Keratinocyte (primary cell): ENCODE measurements around the gene NAT16. TPM values are rescaled to one million over a fixed set of nuclear protein-coding genes. Genes with fewer than 3 reads are reported as not detected.

Experiments used
- DNase-seq: peaks from one replicate; pipeline ENCODE4 v3.0.0-alpha.2; 2011; ENCODE audit warnings: low read depth, missing footprints, low spot score
- FAIRE-seq: peaks from 2 replicates; lab custom pipeline; 2011; peaks lifted over from hg19 to GRCh38; lab: Jason Lieb, UNC
- H2AFZ ChIP-seq: 2 replicates; pipeline ENCODE4 v1.6.0; 2012; ENCODE audit warnings: low read length, control low read depth, inconsistent platforms; ENCODE audit not compliant: control insufficient read depth
- H3K27ac ChIP-seq: 2 replicates; pipeline ENCODE4 v1.5.1; 2011; ENCODE audit warnings: low read length; ENCODE audit not compliant: control insufficient read depth, insufficient read depth
- H3K27me3 ChIP-seq: 3 replicates; pipeline ENCODE4 v1.6.0; 2011; ENCODE audit warnings: low read length; ENCODE audit not compliant: control insufficient read depth, insufficient read depth; ENCODE audit errors: extremely low read depth
- H3K36me3 ChIP-seq, 2 experiments: 2 replicates in 1 of 2; 3 replicates in 1 of 2; pipeline ENCODE4 v1.5.1; 2011; ENCODE audit warnings: low read length in 2 of 2, mild to moderate bottlenecking in 1 of 2; ENCODE audit not compliant: control insufficient read depth in 2 of 2, insufficient read depth in 2 of 2; ENCODE audit errors: extremely low read depth in 1 of 2
- H3K4me1 ChIP-seq: 3 replicates; pipeline ENCODE4 v1.5.1; 2011; ENCODE audit warnings: low read length; ENCODE audit not compliant: control insufficient read depth, insufficient read depth; ENCODE audit errors: extremely low read depth
- H3K4me2 ChIP-seq: 3 replicates; pipeline ENCODE4 v1.6.0; 2011; ENCODE audit warnings: low read depth, low read length; ENCODE audit not compliant: control insufficient read depth, insufficient read depth; ENCODE audit errors: extremely low read depth
- H3K4me3 ChIP-seq, 3 experiments: fragments of 200-600 bp in 1 of 3; sonication (generic) in 1 of 3; 2 replicates in 2 of 3; 3 replicates in 1 of 3; pipeline ENCODE4 v1.5.1; 2011 to 2016; ENCODE audit warnings: low read length in 3 of 3, mild to moderate bottlenecking in 3 of 3, control low read depth in 2 of 3, inconsistent platforms in 1 of 3, low read depth in 1 of 3, mixed read lengths in 1 of 3, mixed run types in 1 of 3, moderate library complexity in 1 of 3; ENCODE audit not compliant: control insufficient read depth in 2 of 3, insufficient read depth in 2 of 3; ENCODE audit errors: extremely low read depth in 1 of 3
- H3K79me2 ChIP-seq: 2 replicates; pipeline ENCODE4 v1.6.0; 2012; ENCODE audit warnings: low read length; ENCODE audit not compliant: control insufficient read depth, insufficient read depth
- H3K9ac ChIP-seq: 3 replicates; pipeline ENCODE4 v1.6.0; 2011; ENCODE audit warnings: low read length; ENCODE audit not compliant: control insufficient read depth, insufficient read depth; ENCODE audit errors: extremely low read depth
- H3K9me1 ChIP-seq: 3 replicates; pipeline ENCODE4 v1.6.0; 2011; ENCODE audit warnings: low read length; ENCODE audit not compliant: control insufficient read depth, insufficient read depth; ENCODE audit errors: extremely low read depth
- H3K9me3 ChIP-seq: 2 replicates; pipeline ENCODE4 v1.5.1; 2012; ENCODE audit warnings: low read depth, low read length; ENCODE audit not compliant: control insufficient read depth
- H4K20me1 ChIP-seq: 3 replicates; pipeline ENCODE4 v1.6.0; 2011; ENCODE audit warnings: low read length; ENCODE audit not compliant: control insufficient read depth, insufficient read depth; ENCODE audit errors: extremely low read depth
- CTCF ChIP-seq, 3 experiments: IDR thresholded peaks in 1 of 3; conservative IDR thresholded peaks in 1 of 3; optimal IDR thresholded peaks in 1 of 3; 2 replicates in 2 of 3; 3 replicates in 1 of 3; pipeline versions ENCODE3 to v1.5.1; 2011; ENCODE audit warnings: low read length in 3 of 3, mild to moderate bottlenecking in 3 of 3, moderate library complexity in 2 of 3, control low read depth in 1 of 3, inconsistent platforms in 1 of 3; ENCODE audit not compliant: insufficient read depth in 2 of 3; ENCODE audit errors: extremely low read depth in 1 of 3
- EZH2 ChIP-seq: IDR thresholded peaks from one replicate; pipeline ENCODE4 v1.6.1; 2012; ENCODE audit warnings: inconsistent platforms, mild to moderate bottlenecking, low read length, moderate library complexity
- dilution Hi-C: fragments of 300-500 bp; cut with MboI; formaldehyde crosslinking; loops from one replicate; pipeline ENCODE4 v1.7.0; 2020; ENCODE audit warnings: low sequenced_read_pairs; ENCODE audit not compliant: extremely low pct_ligation_motif_present
- polyA plus RNA-seq, 5 experiments: library from polyadenylated mRNA; depleted of rRNA in 3 of 5; stranded (reverse) in 3 of 5; stranded (forward) in 1 of 5; unstranded in 1 of 5; fragments of >200 nt; gene quantifications; 1 replicate in 1 of 5; 2 replicates in 3 of 5; 3 replicates in 1 of 5; pipeline versions ENCODE4 v1.2.1 to v1.2.3, GENCODE V29; 2011 to 2012; ENCODE audit warnings: missing spikeins in 2 of 5, low read depth in 1 of 5, low replicate concordance in 1 of 5

Gene NAT16
- polyA plus RNA-seq, 1 donor (not counting 4 experiments of a cell fraction or from before 2014, with no cell fraction given) = not detected

DNA sequence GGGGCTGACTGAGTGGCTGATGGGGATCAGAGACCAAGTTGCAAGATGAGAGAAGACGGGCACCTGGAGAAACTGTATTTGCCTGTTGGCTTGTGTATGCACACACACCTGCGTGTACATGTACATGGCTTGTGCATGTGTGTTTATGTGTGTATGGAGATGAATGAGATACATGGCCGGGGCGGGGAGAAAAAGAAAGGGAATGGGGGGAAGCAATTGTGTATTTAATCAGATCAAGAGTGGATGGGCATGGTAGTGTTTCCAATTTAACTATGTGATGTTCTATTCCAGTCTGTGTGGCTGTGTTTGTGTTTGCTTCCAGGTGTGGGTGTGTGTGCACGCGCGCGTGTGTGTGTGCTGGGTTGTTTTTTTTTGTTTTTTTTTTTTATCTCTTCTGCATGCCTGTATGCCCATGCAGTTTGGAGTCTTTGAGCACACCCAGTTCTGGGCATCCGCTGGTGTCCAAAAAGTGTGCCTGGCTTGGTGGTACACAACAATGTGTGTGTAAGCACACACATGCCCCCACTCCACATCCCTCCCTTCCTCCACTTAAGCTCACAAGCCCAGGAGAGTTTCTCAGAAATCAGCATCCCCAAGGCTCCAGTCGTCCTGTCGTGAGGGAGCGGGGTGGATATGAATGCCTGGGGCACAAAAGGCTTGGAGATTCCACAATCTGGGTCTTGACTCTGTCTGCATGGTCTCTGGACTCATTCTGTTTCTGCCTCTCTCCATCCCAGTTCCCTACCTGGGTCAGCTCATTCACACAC, 12.3 kb downstream of the NAT16 start:
- Histone ChIP-seq H2AFZ (no peak overlapping the region), H3K27ac (no peak overlapping the region), H3K4me1 (peaks cover 30% of the 10 kb centered on the region), H3K79me2 (no peaks in the 10 kb centered on the region), H3K4me2 (peak overlapping the region; percentile 66), H3K9me1 (no peaks in the 10 kb centered on the region), H3K9me3 (no peaks in the 10 kb centered on the region), H3K27me3 (peaks cover 80% of the 10 kb centered on the region), H3K4me3 (no peak overlapping the region), H4K20me1 (peaks cover 3% of the 10 kb centered on the region), H3K36me3 (no peaks in the 10 kb centered on the region), H3K9ac (no peak overlapping the region)
- no peak for FAIRE-seq
- DNase-seq = no peak
- dilution Hi-C loops = no loop called here
- TF ChIP-seq CTCF (optimal IDR thresholded peaks at IDR 0.05 in 1 of 3, IDR thresholded peaks at IDR 0.05 in 1 of 3, conservative IDR thresholded peaks at IDR 0.05 in 1 of 3; ENCODE audit: extremely low read depth in 1 of 3, insufficient read depth in 2 of 3, low read length in 3 of 3) (no peak), EZH2 (no peak)

DNA sequence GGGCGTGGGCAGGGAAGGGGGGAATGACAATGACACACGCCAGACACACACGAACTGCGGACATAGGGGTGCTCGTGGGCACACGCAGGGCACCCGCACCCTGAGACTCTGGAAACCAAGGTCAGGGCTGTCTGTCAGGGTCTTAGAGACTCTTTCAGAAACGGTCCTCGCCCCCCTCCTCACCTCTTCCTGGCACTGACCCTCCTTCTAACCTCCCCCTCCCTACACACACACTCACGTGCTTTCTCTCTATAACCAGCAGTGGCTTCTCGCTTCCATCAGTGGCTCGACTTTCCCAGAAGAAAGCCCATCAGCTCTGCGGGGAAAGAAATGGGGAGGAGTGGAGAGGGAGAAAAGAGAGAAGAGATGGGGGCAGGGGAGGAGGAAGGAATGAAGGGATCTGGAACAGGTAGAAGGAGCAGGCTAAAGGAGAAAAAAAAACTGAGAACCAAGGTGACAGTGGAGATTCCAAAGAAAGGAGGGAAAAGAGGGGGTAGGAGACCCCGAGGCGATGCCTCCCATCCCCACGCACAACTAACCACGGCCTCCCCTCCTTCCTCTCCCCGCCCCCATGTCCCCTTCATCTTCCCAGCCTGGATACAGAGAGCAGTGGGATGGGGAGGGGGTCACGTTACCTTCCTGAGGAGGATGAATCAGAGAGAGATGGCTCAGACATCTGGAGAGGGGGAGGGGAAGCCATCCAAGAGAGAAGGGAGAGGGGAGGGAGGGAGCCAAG, 13.0 kb downstream of the NAT16 start:
- dilution Hi-C loops = no loop called here
- Histone ChIP-seq H3K79me2 (no peaks in the 10 kb centered on the region), H3K4me3 (no peak overlapping the region), H3K27me3 (peaks cover 73% of the 10 kb centered on the region), H3K9ac (no peak overlapping the region), H3K4me1 (peaks cover 34% of the 10 kb centered on the region), H3K36me3 (peaks cover 0 to 6% of the 10 kb centered on the region in 2 experiments), H3K9me1 (no peaks in the 10 kb centered on the region), H2AFZ (no peak overlapping the region), H3K27ac (no peak overlapping the region), H4K20me1 (peaks cover 3% of the 10 kb centered on the region), H3K9me3 (no peaks in the 10 kb centered on the region), H3K4me2 (no peak overlapping the region)
- DNase-seq (no peak), FAIRE-seq (no peak)
- TF ChIP-seq CTCF (optimal IDR thresholded peaks at IDR 0.05 in 1 of 3, IDR thresholded peaks at IDR 0.05 in 1 of 3, conservative IDR thresholded peaks at IDR 0.05 in 1 of 3; ENCODE audit: extremely low read depth in 1 of 3, insufficient read depth in 2 of 3, low read length in 3 of 3) (no peak), EZH2 (no peak)
